Measurements from ENCODE around the gene CCDC85C.

Gene CCDC85C

DNA sequence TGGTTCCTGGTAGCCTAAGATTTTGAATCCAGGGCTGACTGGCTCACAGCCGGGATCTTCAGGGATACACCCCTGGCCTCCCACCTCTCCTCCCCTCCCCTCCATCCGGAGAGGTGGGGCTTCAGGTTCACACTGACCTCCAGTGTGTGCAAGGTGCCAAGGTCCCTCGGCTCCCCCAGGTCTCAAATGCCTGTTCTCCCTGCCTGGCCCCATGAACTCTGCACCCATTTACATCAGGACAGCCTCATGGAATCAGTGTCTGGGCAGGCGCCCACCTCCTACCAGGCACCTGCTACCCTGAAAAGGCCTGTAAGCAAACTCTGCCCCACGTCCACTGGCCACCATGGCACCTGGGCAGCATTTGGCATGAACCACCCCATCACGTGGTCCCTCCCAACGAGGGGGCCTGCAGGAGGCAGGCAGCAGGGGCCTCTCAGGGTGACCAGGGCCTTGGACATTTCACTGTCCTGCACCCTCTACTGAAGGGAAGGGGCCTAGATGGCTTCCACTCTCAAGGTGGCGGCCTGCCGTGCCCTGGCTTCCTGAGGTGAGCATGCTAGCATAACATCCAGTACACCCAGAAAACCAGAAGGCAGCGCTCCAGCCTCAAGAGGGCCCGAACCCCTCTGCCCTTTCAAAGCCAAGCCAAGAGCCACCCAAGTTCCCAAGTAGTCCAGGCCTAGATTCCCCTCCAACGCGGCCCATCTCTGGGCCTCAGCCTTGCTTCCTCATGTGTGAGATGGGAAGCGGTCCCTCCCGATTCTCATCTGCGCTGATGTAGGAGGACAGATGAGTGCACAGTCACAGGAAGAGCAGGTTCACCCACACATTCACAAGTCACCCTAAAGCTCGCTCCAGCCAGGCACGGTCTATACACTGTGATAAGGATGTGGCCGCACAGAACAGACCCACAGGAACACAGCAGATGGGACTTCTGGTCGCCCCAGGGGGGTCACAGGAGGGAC is 37.3 kb downstream of the CCDC85C start:
- Mint-ChIP-seq H3K9me3 (no peaks in the 10 kb centered on the region), H3K4me1 (ENCODE audit: low read depth) (no peaks in the 10 kb centered on the region), H3K27ac (no peak overlapping the region), H3K27me3 (no peaks in the 10 kb centered on the region), H3K36me3 (ENCODE audit: low read depth) (no peaks in the 10 kb centered on the region), H3K4me3 (no peak overlapping the region)

DNA sequence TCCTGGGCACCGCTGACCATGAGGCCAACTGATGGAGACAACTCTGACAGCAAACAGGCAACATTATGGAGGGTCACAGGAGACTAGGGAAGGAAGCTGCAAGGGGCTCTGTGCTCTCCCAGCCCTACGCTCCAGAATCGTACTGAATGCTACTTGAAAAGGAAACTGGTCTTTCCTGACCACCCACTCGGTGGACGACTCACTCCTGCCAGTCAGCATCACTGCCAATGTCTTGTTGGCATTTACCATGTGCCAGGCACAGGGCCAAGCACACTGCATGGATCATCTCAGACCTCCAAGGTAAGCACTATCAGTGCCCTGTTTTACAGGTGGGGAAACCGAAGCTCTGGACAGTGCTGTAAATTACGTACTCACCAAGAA is 38.0 kb downstream of the CCDC85C start:
- H3K9me3 Mint-ChIP-seq = no peaks in the 10 kb centered on the region
- no peaks in the 10 kb centered on the region for H3K36me3 Mint-ChIP-seq (ENCODE audit: low read depth)
- H3K27ac Mint-ChIP-seq = no peak overlapping the region

DNA sequence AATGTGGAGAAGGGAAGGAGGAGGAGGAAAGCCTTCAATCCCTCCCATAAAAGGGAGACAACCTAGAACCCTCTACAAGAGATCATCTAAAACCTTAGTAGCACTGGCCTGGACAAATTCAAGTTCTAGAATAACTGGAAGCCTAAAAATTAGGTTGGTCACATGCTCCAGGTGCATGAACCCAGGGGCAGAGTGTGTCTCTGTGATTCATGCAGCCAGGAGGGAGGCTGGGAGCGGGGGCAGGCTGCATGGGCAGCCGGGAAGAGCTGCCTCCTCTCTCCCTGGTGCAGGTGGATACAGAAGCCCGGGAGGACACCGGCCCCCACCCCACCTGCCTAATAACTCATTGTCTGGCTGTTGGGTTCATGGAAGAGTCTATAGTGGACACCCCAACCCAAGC is 38.6 kb downstream of the CCDC85C start:
- Mint-ChIP-seq H3K4me3 (no peak overlapping the region), H3K27me3 (no peaks in the 10 kb centered on the region), H3K4me1 (ENCODE audit: low read depth) (no peaks in the 10 kb centered on the region), H3K9me3 (no peaks in the 10 kb centered on the region), H3K27ac (no peak overlapping the region), H3K36me3 (ENCODE audit: low read depth) (no peaks in the 10 kb centered on the region)

More for the DNA sequence above, 38.0 kb downstream of the CCDC85C start:
- Mint-ChIP-seq H3K4me3 (no peak overlapping the region), H3K27me3 (no peaks in the 10 kb centered on the region), H3K4me1 (ENCODE audit: low read depth) (no peaks in the 10 kb centered on the region)

DNA sequence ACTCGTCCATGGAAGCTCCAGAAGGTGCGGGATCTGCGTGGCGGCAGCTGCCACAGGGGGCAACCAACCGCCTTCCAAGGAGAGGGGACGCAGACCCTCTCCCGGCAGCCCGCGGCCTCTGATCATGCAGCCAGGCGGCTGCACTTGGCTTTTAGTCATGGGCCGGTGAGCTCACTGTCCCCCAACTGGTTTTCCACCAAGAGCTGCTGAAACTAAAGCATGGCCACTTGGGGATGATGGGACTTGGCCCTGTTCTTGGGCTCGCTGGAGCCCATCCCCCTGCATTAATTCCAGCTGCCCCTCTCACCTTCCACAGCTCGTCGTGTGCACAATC is 39.1 kb downstream of the CCDC85C start:
- H3K36me3 Mint-ChIP-seq (ENCODE audit: low read depth) = no peaks in the 10 kb centered on the region
- no peak overlapping the region for H3K27ac Mint-ChIP-seq
- H3K27me3 Mint-ChIP-seq = no peaks in the 10 kb centered on the region
- H3K9me3 Mint-ChIP-seq = no peaks in the 10 kb centered on the region
- no peak overlapping the region for H3K4me3 Mint-ChIP-seq
- H3K4me1 Mint-ChIP-seq (ENCODE audit: low read depth) = no peaks in the 10 kb centered on the region

DNA sequence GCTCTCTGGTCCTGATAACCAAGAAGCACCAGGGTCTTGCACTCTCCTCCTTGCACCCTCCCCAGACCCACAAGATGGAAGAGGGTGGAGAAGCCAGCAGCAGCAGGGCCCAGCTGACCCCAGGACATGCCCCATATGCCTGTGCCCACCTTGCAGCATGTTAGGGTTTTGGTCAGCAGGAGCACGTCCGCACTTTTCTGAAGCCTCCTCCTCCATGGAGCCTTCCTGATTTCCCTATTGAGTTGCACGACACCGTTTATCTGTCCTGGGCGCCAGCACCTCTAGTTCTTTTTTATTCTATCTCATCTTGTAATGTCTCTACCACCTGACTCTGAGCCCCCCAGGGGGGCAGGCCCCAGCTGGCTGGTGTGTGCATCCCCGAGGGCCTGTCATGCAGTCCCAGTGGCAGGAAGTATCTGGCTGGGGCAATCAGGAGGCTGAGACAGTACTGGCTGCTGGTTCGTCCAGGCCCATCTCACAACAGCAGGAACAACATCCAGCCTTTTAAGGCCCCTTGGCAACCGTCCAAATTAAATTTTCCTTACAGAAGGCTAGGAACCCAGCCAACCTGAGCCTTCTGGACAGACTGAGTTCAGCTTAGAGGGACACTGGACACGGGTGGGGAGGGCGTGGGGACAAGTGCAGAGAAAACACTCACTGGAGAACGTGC is 39.6 kb downstream of the CCDC85C start:
- Mint-ChIP-seq H3K27ac (no peak overlapping the region), H3K36me3 (ENCODE audit: low read depth) (no peaks in the 10 kb centered on the region), H3K4me3 (no peak overlapping the region), H3K9me3 (no peaks in the 10 kb centered on the region), H3K27me3 (no peaks in the 10 kb centered on the region), H3K4me1 (ENCODE audit: low read depth) (no peaks in the 10 kb centered on the region)

DNA sequence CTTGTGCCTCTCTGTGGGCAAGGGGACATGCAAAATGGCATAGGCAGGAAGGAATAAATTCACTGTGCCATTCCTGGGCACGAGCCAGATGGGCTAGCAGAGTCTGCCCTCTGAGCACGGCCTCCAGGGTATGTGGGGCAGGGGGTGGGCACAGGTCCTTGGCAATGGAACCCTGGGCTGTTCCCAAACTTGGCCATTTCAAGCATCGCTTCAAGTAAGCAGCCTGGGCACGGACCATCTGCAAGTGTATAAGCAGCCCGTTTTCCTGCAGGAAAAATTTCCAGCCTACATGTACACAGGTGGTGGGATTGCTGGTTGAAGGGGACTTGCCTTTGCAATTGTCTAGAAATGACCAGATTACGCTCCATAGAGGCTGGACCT is 40.3 kb downstream of the CCDC85C start:
- no peaks in the 10 kb centered on the region for H3K4me1 Mint-ChIP-seq (ENCODE audit: low read depth)
- H3K9me3 Mint-ChIP-seq = no peaks in the 10 kb centered on the region
- no peak overlapping the region for H3K4me3 Mint-ChIP-seq
- no peak overlapping the region for H3K27ac Mint-ChIP-seq
- no peaks in the 10 kb centered on the region for H3K36me3 Mint-ChIP-seq (ENCODE audit: low read depth)
- H3K27me3 Mint-ChIP-seq = no peaks in the 10 kb centered on the region

DNA sequence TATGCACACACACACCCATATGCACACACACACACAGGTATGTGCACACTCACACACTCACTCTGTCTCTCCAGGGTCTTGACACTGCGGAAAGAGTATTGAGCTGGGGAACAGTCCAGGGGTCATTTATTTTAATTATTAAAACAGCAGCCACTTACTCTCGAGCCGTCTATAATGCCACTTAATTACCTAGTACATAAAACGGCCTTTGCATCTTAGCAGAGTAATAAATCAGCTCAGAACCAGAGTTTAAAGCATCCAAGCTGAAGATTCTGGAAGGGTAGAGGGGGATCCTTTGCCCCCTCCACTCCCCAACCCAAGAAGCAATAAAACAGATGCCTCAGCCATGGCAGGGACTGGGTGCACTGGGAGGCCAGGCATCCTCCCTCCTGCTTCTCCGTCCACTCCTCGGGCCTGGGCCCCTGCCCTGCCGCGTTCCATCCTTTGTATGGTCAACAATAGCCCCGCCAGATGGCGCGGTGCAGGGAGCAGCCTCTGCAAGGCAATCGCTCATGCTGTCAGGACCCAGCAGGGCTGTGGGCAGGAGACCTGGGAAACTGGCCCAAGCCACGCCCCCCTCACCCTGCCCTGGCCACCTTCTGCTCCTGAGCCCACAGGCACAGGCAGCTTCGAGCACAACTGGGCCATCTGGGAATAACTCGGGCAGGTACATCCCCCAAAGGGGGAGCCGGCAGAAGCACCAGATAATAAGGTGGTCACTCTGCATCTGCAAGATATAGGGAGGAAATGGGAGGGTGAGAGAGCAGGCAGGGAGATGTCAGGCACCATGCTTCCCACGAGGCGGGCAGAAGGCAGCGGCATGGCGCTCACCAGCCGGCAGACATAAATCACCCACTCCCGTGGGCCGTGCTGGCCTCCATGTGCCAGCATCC is 40.9 kb downstream of the CCDC85C start:
- no peaks in the 10 kb centered on the region for H3K9me3 Mint-ChIP-seq
- H3K27me3 Mint-ChIP-seq = no peaks in the 10 kb centered on the region
- no peak overlapping the region for H3K4me3 Mint-ChIP-seq
- H3K27ac Mint-ChIP-seq = no peak overlapping the region
- no peaks in the 10 kb centered on the region for H3K36me3 Mint-ChIP-seq (ENCODE audit: low read depth)
- H3K4me1 Mint-ChIP-seq (ENCODE audit: low read depth) = no peaks in the 10 kb centered on the region

DNA sequence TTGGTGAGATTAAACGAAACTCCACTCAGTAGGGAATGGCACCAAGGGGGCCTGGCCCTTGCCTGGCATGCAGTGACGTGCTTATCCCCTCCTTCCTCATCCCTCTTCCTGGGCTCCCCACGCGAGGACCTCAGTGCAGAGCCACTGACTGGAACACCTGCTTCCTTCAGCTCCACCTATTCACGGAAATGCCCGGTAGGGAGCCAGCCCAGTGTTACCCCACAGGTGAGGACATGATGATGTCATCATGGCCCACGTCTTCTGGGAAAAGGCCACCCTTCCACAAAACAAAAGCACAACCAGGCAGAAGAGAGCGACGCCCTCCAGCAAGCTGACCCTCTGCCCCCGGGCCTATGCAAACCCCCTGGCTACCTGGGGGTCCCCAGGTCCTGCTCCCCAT is 42.1 kb downstream of the CCDC85C start:
- Mint-ChIP-seq H3K9me3 (no peaks in the 10 kb centered on the region), H3K27ac (no peak overlapping the region), H3K36me3 (ENCODE audit: low read depth) (no peaks in the 10 kb centered on the region), H3K4me3 (no peak overlapping the region), H3K27me3 (no peaks in the 10 kb centered on the region), H3K4me1 (ENCODE audit: low read depth) (no peaks in the 10 kb centered on the region)

DNA sequence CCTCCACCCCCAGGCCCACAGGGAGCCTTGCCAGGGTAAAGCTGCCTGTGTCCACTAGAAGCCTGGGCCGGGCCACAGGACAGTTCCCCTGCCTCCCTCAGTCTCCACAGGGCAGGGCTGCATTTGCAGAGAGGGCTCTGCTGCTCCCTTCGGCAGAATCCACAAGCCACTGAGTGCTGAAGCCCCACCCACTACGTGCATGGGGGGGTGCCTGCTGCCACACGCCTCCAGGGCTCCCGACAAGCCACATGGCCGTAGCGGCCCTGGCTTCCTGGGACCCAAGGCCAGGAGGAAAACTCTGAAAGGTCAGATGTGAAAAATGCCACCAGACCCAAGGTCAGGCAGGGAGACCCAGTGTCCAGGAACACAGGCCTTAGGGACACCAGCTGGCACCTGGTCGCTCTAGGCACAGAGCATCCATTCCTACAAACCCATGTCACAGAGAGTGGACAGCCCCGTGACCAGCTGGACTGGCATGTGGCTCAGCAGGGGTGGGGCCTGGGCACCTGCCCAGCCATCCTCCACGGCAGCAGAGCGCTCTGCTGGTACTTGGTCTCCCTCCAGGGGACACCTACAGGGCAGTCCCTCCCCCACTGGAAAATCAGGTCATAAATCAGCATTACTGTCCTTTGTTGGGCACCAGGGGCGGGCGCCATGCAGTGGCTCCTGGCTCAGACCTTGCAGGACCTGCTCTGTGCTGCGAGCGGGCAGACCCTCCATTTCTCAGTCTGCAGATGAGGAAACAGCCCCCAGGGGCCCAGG is 42.9 kb downstream of the CCDC85C start:
- no peaks in the 10 kb centered on the region for H3K36me3 Mint-ChIP-seq (ENCODE audit: low read depth)
- no peaks in the 10 kb centered on the region for H3K4me1 Mint-ChIP-seq (ENCODE audit: low read depth)
- H3K27ac Mint-ChIP-seq = no peak overlapping the region
- H3K4me3 Mint-ChIP-seq = no peak overlapping the region
- no peaks in the 10 kb centered on the region for H3K27me3 Mint-ChIP-seq
- no peaks in the 10 kb centered on the region for H3K9me3 Mint-ChIP-seq

DNA sequence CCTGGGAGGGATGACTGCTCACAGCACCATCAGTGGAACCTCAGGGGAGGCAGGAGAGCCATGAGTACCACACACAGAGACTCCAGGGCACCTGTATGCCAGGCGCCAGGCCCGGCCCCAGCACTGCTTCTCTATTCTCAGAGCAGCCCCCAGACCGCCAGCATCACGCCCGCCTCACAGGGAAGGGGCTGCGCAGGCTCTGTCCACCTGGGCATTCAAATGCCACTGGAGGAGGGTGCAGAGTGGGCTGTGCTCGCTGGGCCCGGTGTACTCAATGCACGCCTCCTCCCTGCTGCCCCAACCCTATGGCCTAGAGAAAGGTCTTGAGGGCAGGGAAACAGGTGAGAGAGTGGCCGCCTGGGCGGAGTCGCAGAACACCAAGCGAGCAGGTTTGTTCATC is 43.6 kb downstream of the CCDC85C start:
- Mint-ChIP-seq H3K27me3 (no peaks in the 10 kb centered on the region), H3K36me3 (ENCODE audit: low read depth) (no peaks in the 10 kb centered on the region), H3K4me3 (no peak overlapping the region), H3K4me1 (ENCODE audit: low read depth) (no peaks in the 10 kb centered on the region), H3K9me3 (no peaks in the 10 kb centered on the region), H3K27ac (no peak overlapping the region)

DNA sequence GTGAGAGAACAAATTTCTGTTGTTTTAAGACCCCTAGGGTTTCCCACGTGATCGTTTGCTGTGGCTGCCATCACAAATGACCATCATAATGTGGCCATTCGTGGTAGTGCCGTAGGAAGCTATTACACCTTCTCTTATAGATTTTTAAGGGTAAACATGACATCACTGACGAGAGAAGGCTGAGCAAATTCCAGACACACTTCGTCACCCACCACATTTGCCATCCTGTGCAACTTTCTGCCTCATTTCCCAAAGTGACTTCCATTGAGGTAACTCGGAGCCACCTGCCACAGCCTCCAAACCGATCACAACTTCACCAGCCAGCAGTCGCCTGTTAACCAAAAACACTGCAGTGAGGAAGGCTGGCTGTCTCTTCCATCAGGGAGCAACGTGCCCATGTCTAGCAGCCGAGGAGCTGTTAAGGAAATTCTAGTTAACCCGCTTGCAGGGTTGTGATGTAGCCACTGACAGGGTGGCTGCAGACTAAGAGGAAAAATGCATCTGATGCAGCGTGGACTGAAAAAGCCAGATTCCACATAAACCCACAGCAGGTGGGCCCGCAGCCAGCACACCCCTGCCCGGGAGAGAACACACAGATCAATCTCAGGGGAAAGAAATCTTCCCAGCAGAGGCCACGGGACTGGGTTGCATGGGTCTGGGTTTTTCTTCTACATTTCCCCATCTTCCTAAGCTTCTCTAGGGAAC is 44.6 kb downstream of the CCDC85C start:
- Mint-ChIP-seq H3K36me3 (ENCODE audit: low read depth) (no peaks in the 10 kb centered on the region), H3K4me3 (no peak overlapping the region), H3K27ac (no peak overlapping the region), H3K9me3 (no peaks in the 10 kb centered on the region), H3K4me1 (ENCODE audit: low read depth) (no peaks in the 10 kb centered on the region), H3K27me3 (no peaks in the 10 kb centered on the region)

DNA sequence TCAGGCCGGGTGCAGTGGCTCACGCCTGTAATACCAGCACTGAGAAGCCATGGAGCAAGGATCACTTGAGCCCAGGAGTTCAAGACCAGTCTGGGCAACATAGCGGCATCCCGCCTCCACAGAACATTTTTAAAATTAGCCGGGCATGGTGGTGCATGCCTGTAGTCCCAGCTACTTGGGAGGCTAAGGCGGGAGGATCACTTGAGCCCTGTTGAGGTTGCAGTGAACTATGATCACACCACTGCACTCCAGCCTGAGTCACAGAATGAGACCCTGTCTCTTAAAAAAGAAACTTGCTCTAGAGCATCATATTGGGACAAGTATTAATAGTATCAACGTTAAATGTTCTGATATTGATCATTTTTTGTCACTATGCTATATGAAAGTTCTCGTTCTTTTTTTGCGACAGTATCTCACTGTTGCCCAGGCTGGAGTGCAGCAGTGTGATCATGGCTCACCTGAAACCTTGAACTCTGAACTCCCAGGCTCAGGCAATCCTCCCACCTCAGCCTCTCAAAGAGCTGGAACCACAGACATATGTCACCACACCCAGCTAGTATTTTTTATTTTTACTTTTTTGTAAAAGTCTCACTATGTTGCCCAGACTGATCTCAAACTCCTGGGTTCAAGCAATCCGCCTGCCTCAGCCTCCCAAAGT is 47.7 kb downstream of the CCDC85C start:
- Mint-ChIP-seq H3K4me3 (no peak overlapping the region), H3K36me3 (ENCODE audit: low read depth) (no peaks in the 10 kb centered on the region), H3K9me3 (no peaks in the 10 kb centered on the region), H3K27me3 (no peaks in the 10 kb centered on the region), H3K4me1 (ENCODE audit: low read depth) (no peaks in the 10 kb centered on the region), H3K27ac (no peak overlapping the region)

DNA sequence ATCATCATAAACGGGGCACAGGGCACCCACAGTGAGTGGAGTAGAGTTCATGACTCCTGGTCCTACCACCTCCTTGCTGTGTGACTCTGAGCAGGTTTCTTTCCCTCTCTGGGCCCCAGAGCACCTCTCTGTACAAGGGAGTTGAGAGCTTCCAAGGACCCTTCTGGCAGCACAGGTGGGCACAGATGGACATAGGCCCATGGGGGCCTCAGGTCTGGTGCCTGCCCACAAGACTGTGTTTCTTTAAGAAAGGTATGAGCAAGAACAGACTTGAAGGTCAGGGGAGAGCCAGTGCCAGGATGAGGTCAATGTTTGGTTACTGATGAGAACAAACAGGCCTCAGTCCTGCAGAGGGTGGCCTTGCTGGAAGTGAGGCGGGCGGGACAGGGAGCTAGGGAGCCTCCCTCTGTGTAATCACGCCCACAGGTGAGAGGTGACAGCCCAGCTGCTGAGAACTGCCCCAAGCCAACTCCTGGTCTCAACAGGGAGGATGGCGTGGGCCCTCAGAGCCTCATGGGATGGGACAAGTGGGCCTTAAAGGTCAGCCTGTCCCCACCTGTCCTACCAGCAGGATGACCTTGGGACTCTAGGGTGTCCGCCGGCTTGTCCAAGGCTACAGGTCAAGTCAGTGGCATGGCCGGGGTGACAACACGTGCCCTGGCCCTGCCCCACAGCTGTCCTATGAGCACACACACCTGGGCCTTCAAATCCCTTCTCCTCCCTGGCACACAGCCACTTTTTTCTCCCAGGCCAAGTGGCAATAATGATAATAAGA is 49.1 kb downstream of the CCDC85C start:
- H3K9me3 Mint-ChIP-seq = no peaks in the 10 kb centered on the region
- H3K36me3 Mint-ChIP-seq (ENCODE audit: low read depth) = no peaks in the 10 kb centered on the region
- no peaks in the 10 kb centered on the region for H3K27me3 Mint-ChIP-seq
- H3K4me3 Mint-ChIP-seq = no peak overlapping the region
- H3K27ac Mint-ChIP-seq = no peak overlapping the region
- no peaks in the 10 kb centered on the region for H3K4me1 Mint-ChIP-seq (ENCODE audit: low read depth)
